ENCODE measurements around the gene CLNS1A.

Gene CLNS1A

DNA sequence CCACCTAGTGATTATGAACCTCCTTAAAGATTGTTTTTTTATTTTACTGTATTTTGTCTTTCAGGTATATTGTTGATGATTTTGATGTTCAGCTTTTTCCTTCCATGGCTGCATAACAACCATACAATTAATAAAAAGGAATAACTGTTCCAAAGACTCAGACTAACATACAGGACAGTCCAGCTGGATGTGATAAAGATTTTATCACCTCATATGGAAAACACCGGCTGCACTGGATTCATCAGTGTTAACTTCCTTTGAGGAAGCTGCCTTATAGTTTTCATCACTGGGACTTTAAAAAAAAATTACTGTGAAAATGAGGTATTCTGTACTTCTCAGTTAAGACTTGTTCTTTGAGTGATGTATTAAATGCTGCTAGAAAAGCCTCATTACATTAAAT is 28.4 kb downstream of the CLNS1A start:
- Histone ChIP-seq H3K9ac (ENCODE audit: low read depth, low read length) (no peak overlapping the region), H3K27ac (ENCODE audit: low read length) (no peak overlapping the region), H3K4me3 (ENCODE audit: low read length) (no peak overlapping the region), H3K27me3 (ENCODE audit: insufficient read depth, low read length) (no peaks in the 10 kb centered on the region), H3K36me3 (ENCODE audit: insufficient read depth, low read depth, low read length) (peaks cover 70% of the 10 kb centered on the region), H3K4me1 (ENCODE audit: insufficient read depth, low read length) (no peaks in the 10 kb centered on the region), H3K9me3 (ENCODE audit: insufficient read depth, low read depth, low read length) (no peaks in the 10 kb centered on the region)

GRCh38 chr11:77604281-77604680 is 33.3 kb downstream of the CLNS1A start:
- Histone ChIP-seq H3K9ac (ENCODE audit: low read depth, low read length) (no peak overlapping the region), H3K27ac (ENCODE audit: low read length) (no peak overlapping the region), H3K4me3 (ENCODE audit: low read length) (no peak overlapping the region), H3K36me3 (ENCODE audit: insufficient read depth, low read depth, low read length) (peaks cover 36% of the 10 kb centered on the region), H3K27me3 (ENCODE audit: insufficient read depth, low read length) (no peaks in the 10 kb centered on the region), H3K4me1 (ENCODE audit: insufficient read depth, low read length) (peaks cover 6% of the 10 kb centered on the region), H3K9me3 (ENCODE audit: insufficient read depth, low read depth, low read length) (no peaks in the 10 kb centered on the region)

GRCh38 chr11:77602381-77603088 is 35.1 kb downstream of the CLNS1A start:
- Histone ChIP-seq H3K36me3 (ENCODE audit: insufficient read depth, low read depth, low read length) (peaks cover 18% of the 10 kb centered on the region), H3K4me3 (ENCODE audit: low read length) (no peak overlapping the region), H3K27me3 (ENCODE audit: insufficient read depth, low read length) (no peaks in the 10 kb centered on the region), H3K9me3 (ENCODE audit: insufficient read depth, low read depth, low read length) (no peaks in the 10 kb centered on the region), H3K27ac (ENCODE audit: low read length) (no peak overlapping the region), H3K9ac (ENCODE audit: low read depth, low read length) (no peak overlapping the region), H3K4me1 (ENCODE audit: insufficient read depth, low read length) (peaks cover 6% of the 10 kb centered on the region)

GRCh38 chr11:77598195-77598594 is 39.4 kb downstream of the CLNS1A start:
- no peak overlapping the region for H3K9ac ChIP-seq (ENCODE audit: low read depth, low read length)
- H3K9me3 ChIP-seq (ENCODE audit: insufficient read depth, low read depth, low read length), result no peaks in the 10 kb centered on the region
- H3K36me3 ChIP-seq (ENCODE audit: insufficient read depth, low read depth, low read length), result no peaks in the 10 kb centered on the region
- H3K27ac ChIP-seq (ENCODE audit: low read length), result no peak overlapping the region
- H3K4me1 ChIP-seq (ENCODE audit: insufficient read depth, low read length), result peaks cover 6% of the 10 kb centered on the region
- no peak overlapping the region for H3K4me3 ChIP-seq (ENCODE audit: low read length)
- H3K27me3 ChIP-seq (ENCODE audit: insufficient read depth, low read length), result no peaks in the 10 kb centered on the region

- no peaks in the 10 kb centered on the region for H3K4me1 ChIP-seq (ENCODE audit: insufficient read depth, low read length)
- no peak overlapping the region for H3K4me3 ChIP-seq (ENCODE audit: low read length)
- no peaks in the 10 kb centered on the region for H3K9me3 ChIP-seq (ENCODE audit: insufficient read depth, low read depth, low read length)
- H3K27ac ChIP-seq (ENCODE audit: low read length), result no peak overlapping the region
- no peak overlapping the region for H3K9ac ChIP-seq (ENCODE audit: low read depth, low read length)
- H3K36me3 ChIP-seq (ENCODE audit: insufficient read depth, low read depth, low read length), result no peaks in the 10 kb centered on the region
- H3K27me3 ChIP-seq (ENCODE audit: insufficient read depth, low read length), result no peaks in the 10 kb centered on the region
Observed at GRCh38 chr11:77596626-77597025, 41.0 kb downstream of the CLNS1A start.

GRCh38 chr11:77593883-77594282 is 43.7 kb downstream of the CLNS1A start:
- Histone ChIP-seq H3K36me3 (ENCODE audit: insufficient read depth, low read depth, low read length) (no peaks in the 10 kb centered on the region), H3K9ac (ENCODE audit: low read depth, low read length) (no peak overlapping the region), H3K27ac (ENCODE audit: low read length) (no peak overlapping the region), H3K4me1 (ENCODE audit: insufficient read depth, low read length) (no peaks in the 10 kb centered on the region; the same call in 1 of the 2 replicates), H3K4me3 (ENCODE audit: low read length) (no peak overlapping the region), H3K27me3 (ENCODE audit: insufficient read depth, low read length) (peaks cover 21% of the 10 kb centered on the region), H3K9me3 (ENCODE audit: insufficient read depth, low read depth, low read length) (no peaks in the 10 kb centered on the region)

GRCh38 chr11:77592727-77593126 is 44.9 kb downstream of the CLNS1A start:
- Histone ChIP-seq H3K36me3 (ENCODE audit: insufficient read depth, low read depth, low read length) (no peaks in the 10 kb centered on the region), H3K9me3 (ENCODE audit: insufficient read depth, low read depth, low read length) (no peaks in the 10 kb centered on the region), H3K27ac (ENCODE audit: low read length) (no peak overlapping the region), H3K27me3 (ENCODE audit: insufficient read depth, low read length) (peaks cover 29% of the 10 kb centered on the region), H3K9ac (ENCODE audit: low read depth, low read length) (no peak overlapping the region), H3K4me3 (ENCODE audit: low read length) (no peak overlapping the region), H3K4me1 (ENCODE audit: insufficient read depth, low read length) (no peaks in the 10 kb centered on the region; the same call in 1 of the 2 replicates)

DNA sequence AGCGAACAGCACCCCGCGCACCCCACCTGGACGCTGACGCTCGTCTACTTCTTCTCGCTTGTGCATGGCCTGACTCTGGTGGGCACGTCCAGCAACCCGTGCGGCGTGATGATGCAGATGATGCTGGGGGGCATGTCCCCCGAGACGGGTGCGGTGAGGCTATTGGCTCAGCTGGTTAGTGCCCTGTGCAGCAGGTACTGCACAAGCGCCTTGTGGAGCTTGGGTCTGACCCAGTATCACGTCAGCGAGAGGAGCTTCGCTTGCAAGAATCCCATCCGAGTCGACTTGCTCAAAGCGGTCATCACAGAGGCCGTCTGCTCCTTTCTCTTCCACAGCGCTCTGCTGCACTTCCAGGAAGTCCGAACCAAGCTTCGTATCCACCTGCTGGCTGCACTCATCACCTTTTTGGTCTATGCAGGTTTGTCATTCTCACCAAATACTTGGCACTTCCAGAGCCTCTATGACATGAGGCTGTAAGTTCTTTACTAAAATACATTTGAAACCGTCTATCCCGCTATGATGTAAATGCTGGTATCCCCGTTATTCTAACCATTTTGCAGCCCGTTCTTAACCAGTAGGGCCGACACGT is 47.3 kb downstream of the CLNS1A start:
- H3K9ac ChIP-seq (ENCODE audit: low read depth, low read length), result peak overlapping the region; percentile 50; the same call in 1 of the 2 replicates
- H3K36me3 ChIP-seq (ENCODE audit: insufficient read depth, low read depth, low read length), result no peaks in the 10 kb centered on the region
- peak overlapping the region; percentile 82 for H3K4me3 ChIP-seq (ENCODE audit: low read length)
- no peaks in the 10 kb centered on the region for H3K9me3 ChIP-seq (ENCODE audit: insufficient read depth, low read depth, low read length)
- peaks cover 29% of the 10 kb centered on the region for H3K27me3 ChIP-seq (ENCODE audit: insufficient read depth, low read length)
- H3K4me1 ChIP-seq (ENCODE audit: insufficient read depth, low read length), result no peaks in the 10 kb centered on the region; the same call in 1 of the 2 replicates
- H3K27ac ChIP-seq (ENCODE audit: low read length), result no peak overlapping the region

GRCh38 chr11:77589521-77590193 is 47.9 kb downstream of the CLNS1A start, which contains the start of gene AQP11:
Gene AQP11 (plus strand): TSS chr11:77589953. CDS start chr11:77589993, 40 bp downstream.
- no peaks in the 10 kb centered on the region; the same call in 1 of the 2 replicates for H3K4me1 ChIP-seq (ENCODE audit: insufficient read depth, low read length)
- H3K9me3 ChIP-seq (ENCODE audit: insufficient read depth, low read depth, low read length), result no peaks in the 10 kb centered on the region
- H3K9ac ChIP-seq (ENCODE audit: low read depth, low read length), result peak within 1 kb of the TSS; percentile 50; the same call in 1 of the 2 replicates
- H3K4me3 ChIP-seq (ENCODE audit: low read length), result peak within 1 kb of the TSS; percentile 82
- H3K27ac ChIP-seq (ENCODE audit: low read length), result no peak within 1 kb of the TSS
- H3K27me3 ChIP-seq (ENCODE audit: insufficient read depth, low read length), result peaks cover 29% of the 10 kb centered on the region
- no peaks in the 10 kb centered on the region for H3K36me3 ChIP-seq (ENCODE audit: insufficient read depth, low read depth, low read length)

- H3K27ac ChIP-seq (ENCODE audit: low read length), result no peak overlapping the region
- H3K4me1 ChIP-seq (ENCODE audit: insufficient read depth, low read length), result no peaks in the 10 kb centered on the region; the same call in 1 of the 2 replicates
- H3K9me3 ChIP-seq (ENCODE audit: insufficient read depth, low read depth, low read length), result peaks cover 2% of the 10 kb centered on the region; the same call in 1 of the 2 replicates
- no peaks in the 10 kb centered on the region for H3K36me3 ChIP-seq (ENCODE audit: insufficient read depth, low read depth, low read length)
- H3K9ac ChIP-seq (ENCODE audit: low read depth, low read length), result peak overlapping the region; percentile 50; the same call in 1 of the 2 replicates
- peak overlapping the region; percentile 82 for H3K4me3 ChIP-seq (ENCODE audit: low read length)
- peaks cover 29% of the 10 kb centered on the region for H3K27me3 ChIP-seq (ENCODE audit: insufficient read depth, low read length)
Observed at GRCh38 chr11:77589181-77589520, 48.4 kb downstream of the CLNS1A start.

DNA sequence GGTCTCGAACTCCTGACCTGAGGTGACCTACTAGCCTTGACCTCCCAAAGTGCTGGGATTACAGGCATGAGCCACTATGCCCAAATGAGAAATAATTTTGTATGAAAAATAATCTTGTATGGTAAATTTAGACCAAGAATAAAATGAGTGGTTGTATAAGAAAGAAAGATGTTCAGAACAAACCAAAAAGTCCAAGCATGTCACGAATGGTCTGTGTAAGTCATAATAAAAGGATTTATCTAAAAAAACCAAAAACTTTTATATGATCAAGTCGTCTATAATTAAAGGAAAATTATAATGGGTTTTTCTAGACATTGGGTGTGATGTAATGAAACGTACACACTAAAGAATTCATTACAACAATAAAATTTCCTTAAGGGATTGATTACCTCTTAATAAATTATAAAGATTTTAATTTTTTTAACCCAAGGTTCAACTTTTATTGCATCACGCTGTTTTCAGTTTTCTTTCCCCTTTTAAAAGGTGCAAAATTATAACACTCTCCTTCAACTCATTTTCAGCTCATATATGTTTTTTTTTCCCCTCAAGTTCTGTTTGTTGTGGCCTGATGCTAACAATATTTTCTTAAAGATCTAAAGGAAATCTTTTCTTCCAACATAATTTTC is 56.8 kb downstream of the CLNS1A start:
- Histone ChIP-seq H3K9me3 (ENCODE audit: insufficient read depth, low read depth, low read length) (peaks cover 53% of the 10 kb centered on the region), H3K4me1 (ENCODE audit: insufficient read depth, low read length) (no peaks in the 10 kb centered on the region), H3K9ac (ENCODE audit: low read depth, low read length) (no peak overlapping the region), H3K36me3 (ENCODE audit: insufficient read depth, low read depth, low read length) (peaks cover 6% of the 10 kb centered on the region; the same call in 1 of the 2 replicates), H3K27me3 (ENCODE audit: insufficient read depth, low read length) (no peaks in the 10 kb centered on the region), H3K27ac (ENCODE audit: low read length) (no peak overlapping the region), H3K4me3 (ENCODE audit: low read length) (no peak overlapping the region)

Measured in iPS-20b (cell line).